SK-N-MC (cell line): ENCODE results near the gene SPDYE1.
A peak's percentile ranks its signal among the peaks of the same experiment; 100 is the strongest.
"Not testable (repeated sequence)": the region's sequence is repeated elsewhere in the genome, so short reads cannot be mapped to it uniquely, and the experiment has no call there.

ENCODE experiments used
- DNase-seq: peaks from one replicate; pipeline ENCODE4 v3.0.0-alpha.2; 2011; ENCODE audit warnings: low read depth, low spot score
- H3K27ac ChIP-seq: fragments of 200-600 bp; sonication (generic); 2 replicates; pipeline ENCODE4 v1.5.1; 2016; ENCODE audit warnings: mixed run types
- H3K36me3 ChIP-seq: fragments of 200-600 bp; sonication (generic); 2 replicates; pipeline ENCODE4 v1.6.1; 2017; ENCODE audit warnings: antibody characterized with exemption, low read length, mixed read lengths; ENCODE audit not compliant: insufficient read depth
- H3K4me3 ChIP-seq: fragments of 200-600 bp; sonication (generic); 2 replicates; pipeline ENCODE4 v1.5.1; 2016
- H3K9ac ChIP-seq: fragments of 200-600 bp; sonication (generic); 2 replicates; pipeline ENCODE4 v1.8.0; 2017; ENCODE audit warnings: mixed run types, mixed read lengths; ENCODE audit not compliant: insufficient read length
- H3K9me3 ChIP-seq: fragments of 200-600 bp; sonication (generic); 2 replicates; pipeline ENCODE4 v1.6.1; 2017; ENCODE audit warnings: low read depth, mild to moderate bottlenecking, antibody characterized with exemption, low read length, moderate library complexity, mixed read lengths
- EZH2 ChIP-seq: fragments of 200-600 bp; sonication (generic); IDR thresholded peaks from one replicate; pipeline ENCODE4 v1.6.1; 2017; ENCODE audit warnings: antibody characterized with exemption
- FOXP2 ChIP-seq: optimal IDR thresholded peaks from 2 replicates; pipeline ENCODE3; 2011; ENCODE audit warnings: mild to moderate bottlenecking, moderate library complexity; ENCODE audit not compliant: insufficient read depth; ENCODE audit errors: extremely low read length, control extremely low read depth
- POLR2AphosphoS5 ChIP-seq: IDR thresholded peaks from 2 replicates; pipeline ENCODE4 v1.6.1; 2012; ENCODE audit warnings: mild to moderate bottlenecking, low read depth, low read length, borderline replicate concordance

The SPDYE1 gene

GRCh38 chr7:44039800-44040492 is 42.2 kb downstream of the SPDYE1 start:
- not testable (repeated sequence) for H3K36me3 ChIP-seq, H3K27ac ChIP-seq, DNase-seq, H3K9ac ChIP-seq, H3K9me3 ChIP-seq, H3K4me3 ChIP-seq

- H3K9me3 ChIP-seq, H3K4me3 ChIP-seq, H3K36me3 ChIP-seq, DNase-seq, H3K9ac ChIP-seq, H3K27ac ChIP-seq: not testable (repeated sequence)
These were observed 42.8 kb downstream of the SPDYE1 start for GRCh38 chr7:44040493-44040891.

GRCh38 chr7:44042221-44042620 is 44.5 kb downstream of the SPDYE1 start:
- Histone ChIP-seq H3K9ac (no peak overlapping the region), H3K36me3 (peaks cover 7% of the 10 kb centered on the region; the same call in 1 of the 2 replicates), H3K9me3 (no peaks in the 10 kb centered on the region), H3K27ac (no peak overlapping the region), H3K4me3 (no peak overlapping the region)
- TF ChIP-seq FOXP2 (no peak), EZH2 (no peak), POLR2AphosphoS5 (no peak)
- no peak for DNase-seq

- TF ChIP-seq POLR2AphosphoS5 (no peak), EZH2 (no peak), FOXP2 (no peak)
- no peaks in the 10 kb centered on the region for H3K9me3 ChIP-seq
- H3K4me3 ChIP-seq, result peak overlapping the region; percentile 81
- peak overlapping the region; percentile 83 for H3K9ac ChIP-seq
- peaks cover 10% of the 10 kb centered on the region; the same call in 1 of the 2 replicates for H3K36me3 ChIP-seq
- DNase-seq, result no peak
- H3K27ac ChIP-seq, result no peak overlapping the region
These were observed 46.2 kb downstream of the SPDYE1 start for GRCh38 chr7:44043902-44044301.

GRCh38 chr7:44044315-44045225 is 46.9 kb downstream of the SPDYE1 start, which contains the start of gene DBNL:
Gene DBNL, plus strand, starts transcription at chr7:44044702. Its CDS starts 36 bp downstream, at chr7:44044738.
- TF ChIP-seq POLR2AphosphoS5, result peak; percentile 99
- no peak for TF ChIP-seq EZH2
- no peak for TF ChIP-seq FOXP2
- H3K36me3 ChIP-seq, result peaks cover 12% of the 10 kb centered on the region; the same call in 1 of the 2 replicates
- H3K27ac ChIP-seq, result no peak within 1 kb of the TSS
- H3K9me3 ChIP-seq, result no peaks in the 10 kb centered on the region
- no peak for DNase-seq
- peak within 1 kb of the TSS; percentile 81 for H3K4me3 ChIP-seq
- H3K9ac ChIP-seq, result peak within 1 kb of the TSS; percentile 83

GRCh38 chr7:44045226-44046014 is 47.7 kb downstream of the SPDYE1 start:
- TF ChIP-seq EZH2 (no peak), FOXP2 (no peak), POLR2AphosphoS5 (no peak)
- Histone ChIP-seq H3K27ac (no peak overlapping the region), H3K36me3 (peaks cover 20% of the 10 kb centered on the region; the same call in 1 of the 2 replicates), H3K9ac (peak overlapping the region; percentile 83), H3K4me3 (peak overlapping the region; percentile 81), H3K9me3 (no peaks in the 10 kb centered on the region)
- no peak for DNase-seq

- Histone ChIP-seq H3K36me3 (peaks cover 31% of the 10 kb centered on the region; the same call in 1 of the 2 replicates), H3K4me3 (no peak overlapping the region), H3K9me3 (no peaks in the 10 kb centered on the region), H3K9ac (peak overlapping the region; percentile 83), H3K27ac (no peak overlapping the region)
- DNase-seq, result no peak
- no peak for TF ChIP-seq FOXP2
- no peak for TF ChIP-seq EZH2
- no peak; the same call in 1 of the 2 replicates for TF ChIP-seq POLR2AphosphoS5
These were observed 48.8 kb downstream of the SPDYE1 start for GRCh38 chr7:44046321-44047061.
